Stimulated activated naive CD8-positive, alpha-beta T cell treated with anti-CD3 and anti-CD28 coated beads, Interleukin-15, Interleukin-2, amounts not matched to agents 100 ng/mL and 50 ng/mL, for 24 hours (primary cell): Measurements from ENCODE around the gene GPS2.

Source experiments
- H3K27ac Mint-ChIP-seq: one replicate; pipeline ENCODE4 v1.8.0; 2021; ENCODE audit warnings: mild to moderate bottlenecking, mixed read lengths
- H3K27me3 Mint-ChIP-seq: one replicate; pipeline ENCODE4 v1.8.0; 2021; ENCODE audit warnings: mixed read lengths
- H3K36me3 Mint-ChIP-seq: one replicate; pipeline ENCODE4 v1.8.0; 2021; ENCODE audit warnings: low read depth, mixed read lengths
- H3K4me1 Mint-ChIP-seq: one replicate; pipeline ENCODE4 v1.8.0; 2021; ENCODE audit warnings: low read depth, mixed read lengths
- H3K4me3 Mint-ChIP-seq: one replicate; pipeline ENCODE4 v1.8.0; 2021; ENCODE audit warnings: mild to moderate bottlenecking, mixed read lengths
- H3K9me3 Mint-ChIP-seq: one replicate; pipeline ENCODE4 v1.8.0; 2021; ENCODE audit warnings: mixed read lengths

GPS2 gene

GRCh38 chr17:7313890-7314718 is 1.1 kb downstream of the GPS2 start:
- peaks cover 60% of the 10 kb centered on the region for H3K4me1 Mint-ChIP-seq
- H3K4me3 Mint-ChIP-seq: peak overlapping the region; percentile 93
- H3K27me3 Mint-ChIP-seq: no peaks in the 10 kb centered on the region
- H3K27ac Mint-ChIP-seq: peak overlapping the region; percentile 92
- no peaks in the 10 kb centered on the region for H3K9me3 Mint-ChIP-seq
- H3K36me3 Mint-ChIP-seq: peaks cover 77% of the 10 kb centered on the region

GRCh38 chr17:7313088-7313889 is 1.9 kb downstream of the GPS2 start:
- Mint-ChIP-seq H3K4me1 (peaks cover 65% of the 10 kb centered on the region), H3K9me3 (no peaks in the 10 kb centered on the region), H3K4me3 (peak overlapping the region; percentile 93), H3K27ac (peak overlapping the region; percentile 92), H3K36me3 (peaks cover 79% of the 10 kb centered on the region), H3K27me3 (no peaks in the 10 kb centered on the region)

GRCh38 chr17:7312432-7313087 is 2.6 kb downstream of the GPS2 start:
- peaks cover 65% of the 10 kb centered on the region for H3K4me1 Mint-ChIP-seq

GRCh38 chr17:7311110-7311705 is 4.0 kb downstream of the GPS2 start:
- Mint-ChIP-seq H3K27me3 (no peaks in the 10 kb centered on the region), H3K27ac (peak overlapping the region; percentile 100), H3K36me3 (peaks cover 69% of the 10 kb centered on the region), H3K4me1 (peaks cover 72% of the 10 kb centered on the region), H3K9me3 (no peaks in the 10 kb centered on the region), H3K4me3 (peak overlapping the region; percentile 98)

More at GRCh38 chr17:7312432-7313087, 2.6 kb downstream of the GPS2 start:
- Mint-ChIP-seq H3K4me3 (peak overlapping the region; percentile 93), H3K9me3 (no peaks in the 10 kb centered on the region), H3K36me3 (peaks cover 72% of the 10 kb centered on the region), H3K27me3 (no peaks in the 10 kb centered on the region), H3K27ac (peak overlapping the region; percentile 83)

DNA sequence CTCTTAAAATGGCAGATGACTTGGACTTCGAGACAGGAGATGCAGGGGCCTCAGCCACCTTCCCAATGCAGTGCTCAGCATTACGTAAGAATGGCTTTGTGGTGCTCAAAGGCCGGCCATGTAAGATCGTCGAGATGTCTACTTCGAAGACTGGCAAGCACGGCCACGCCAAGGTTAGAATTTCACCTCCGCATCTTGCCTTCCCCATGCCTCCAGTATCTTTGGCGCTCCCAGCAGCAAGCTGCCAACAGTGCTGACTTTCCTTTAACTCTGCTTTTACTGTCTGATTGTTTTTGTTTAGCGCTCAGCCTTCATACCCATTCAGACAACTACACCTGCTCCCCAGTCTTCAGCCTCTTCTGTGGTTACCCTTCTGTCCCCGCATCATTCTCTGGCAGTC is 5.5 kb downstream of the GPS2 start:
- no peaks in the 10 kb centered on the region for H3K9me3 Mint-ChIP-seq
- peak overlapping the region; percentile 98 for H3K4me3 Mint-ChIP-seq
- H3K36me3 Mint-ChIP-seq: peaks cover 68% of the 10 kb centered on the region
- H3K27me3 Mint-ChIP-seq: no peaks in the 10 kb centered on the region
- H3K27ac Mint-ChIP-seq: peak overlapping the region; percentile 100
- H3K4me1 Mint-ChIP-seq: peaks cover 70% of the 10 kb centered on the region

DNA sequence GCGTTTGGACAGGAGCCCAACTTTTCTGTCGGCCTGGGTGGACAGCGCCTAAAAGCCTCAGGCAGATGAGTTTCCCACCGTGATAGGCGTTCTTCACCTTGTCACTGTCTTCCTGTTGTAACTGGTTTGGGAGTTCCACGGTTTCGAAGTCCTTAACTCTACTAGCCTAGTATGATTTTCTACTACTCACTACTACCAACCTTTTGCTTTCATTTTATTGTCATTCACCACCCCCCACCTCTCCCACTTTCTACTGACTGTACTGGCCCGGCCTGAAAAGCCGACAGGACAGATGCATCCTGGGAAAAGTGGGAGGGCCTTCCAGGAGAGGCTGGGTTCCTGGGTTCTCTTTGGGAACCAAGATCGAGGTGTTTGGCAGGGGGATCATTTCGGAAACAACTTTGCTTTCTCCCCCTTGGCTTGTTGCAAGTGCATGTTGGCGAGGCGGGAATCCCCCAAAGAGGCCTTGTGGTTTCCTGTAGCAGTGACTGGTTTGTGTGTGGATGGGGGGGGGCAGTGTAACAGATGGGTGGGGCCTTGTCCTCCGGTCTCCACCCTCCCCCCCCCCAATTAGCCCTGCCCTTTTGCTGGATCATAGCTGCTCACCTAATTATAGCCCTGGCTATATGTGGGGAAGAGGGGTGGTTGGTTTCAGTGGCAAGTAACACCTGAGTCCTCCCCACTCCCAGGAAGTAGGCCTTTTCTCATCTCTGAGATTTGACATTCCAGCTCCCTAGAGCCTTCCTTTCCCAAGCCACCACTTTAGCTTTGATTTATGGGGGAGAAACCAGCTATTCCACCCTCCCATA is 6.3 kb downstream of the GPS2 start:
- peak overlapping the region; percentile 100 for H3K27ac Mint-ChIP-seq
- no peaks in the 10 kb centered on the region for H3K9me3 Mint-ChIP-seq
- peaks cover 62% of the 10 kb centered on the region for H3K4me1 Mint-ChIP-seq
- peak overlapping the region; percentile 98 for H3K4me3 Mint-ChIP-seq
- peaks cover 60% of the 10 kb centered on the region for H3K36me3 Mint-ChIP-seq
- H3K27me3 Mint-ChIP-seq: no peaks in the 10 kb centered on the region

- Mint-ChIP-seq H3K4me1 (peaks cover 53% of the 10 kb centered on the region), H3K27ac (peak overlapping the region; percentile 100), H3K36me3 (peaks cover 51% of the 10 kb centered on the region), H3K9me3 (no peaks in the 10 kb centered on the region), H3K27me3 (no peaks in the 10 kb centered on the region), H3K4me3 (peak overlapping the region; percentile 98)
Observed at GRCh38 chr17:7307686-7308624, 7.2 kb downstream of the GPS2 start.

GRCh38 chr17:7306911-7307685 is 8.1 kb downstream of the GPS2 start, which contains the start of gene EIF5A:
Gene EIF5A, plus strand, starts transcription at chr17:7307628. Its CDS starts 2,008 bp downstream, at chr17:7309636.
- H3K4me1 Mint-ChIP-seq: peaks cover 45% of the 10 kb centered on the region
- peaks cover under 1% of the 10 kb centered on the region for H3K27me3 Mint-ChIP-seq
- peak within 1 kb of the TSS; percentile 98 for H3K4me3 Mint-ChIP-seq
- no peaks in the 10 kb centered on the region for H3K9me3 Mint-ChIP-seq
- H3K36me3 Mint-ChIP-seq: peaks cover 43% of the 10 kb centered on the region
- peak within 1 kb of the TSS; percentile 100 for H3K27ac Mint-ChIP-seq

DNA sequence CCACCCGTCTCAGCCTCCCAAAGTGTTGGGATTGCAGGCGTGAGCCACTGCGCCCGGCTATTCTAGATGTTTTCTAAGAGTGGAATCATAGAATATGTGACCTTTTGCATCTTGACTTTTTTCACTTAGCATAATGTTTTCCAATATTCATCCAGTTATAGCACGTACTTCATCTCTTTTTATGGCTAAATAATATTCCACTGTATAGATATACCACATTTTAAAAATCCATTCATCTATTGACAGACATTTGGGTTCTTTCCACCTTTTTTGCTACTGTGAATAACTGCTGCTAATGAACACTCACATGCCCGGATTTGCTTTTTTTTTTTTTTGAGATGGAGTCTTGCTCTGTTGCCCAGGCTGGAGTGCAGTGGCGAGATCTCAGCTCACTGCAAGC is 11.0 kb downstream of the GPS2 start:
- Mint-ChIP-seq H3K27me3 (peaks cover 4% of the 10 kb centered on the region), H3K4me3 (no peak overlapping the region), H3K36me3 (peaks cover 14% of the 10 kb centered on the region), H3K4me1 (peaks cover 17% of the 10 kb centered on the region), H3K27ac (no peak overlapping the region), H3K9me3 (no peaks in the 10 kb centered on the region)

DNA sequence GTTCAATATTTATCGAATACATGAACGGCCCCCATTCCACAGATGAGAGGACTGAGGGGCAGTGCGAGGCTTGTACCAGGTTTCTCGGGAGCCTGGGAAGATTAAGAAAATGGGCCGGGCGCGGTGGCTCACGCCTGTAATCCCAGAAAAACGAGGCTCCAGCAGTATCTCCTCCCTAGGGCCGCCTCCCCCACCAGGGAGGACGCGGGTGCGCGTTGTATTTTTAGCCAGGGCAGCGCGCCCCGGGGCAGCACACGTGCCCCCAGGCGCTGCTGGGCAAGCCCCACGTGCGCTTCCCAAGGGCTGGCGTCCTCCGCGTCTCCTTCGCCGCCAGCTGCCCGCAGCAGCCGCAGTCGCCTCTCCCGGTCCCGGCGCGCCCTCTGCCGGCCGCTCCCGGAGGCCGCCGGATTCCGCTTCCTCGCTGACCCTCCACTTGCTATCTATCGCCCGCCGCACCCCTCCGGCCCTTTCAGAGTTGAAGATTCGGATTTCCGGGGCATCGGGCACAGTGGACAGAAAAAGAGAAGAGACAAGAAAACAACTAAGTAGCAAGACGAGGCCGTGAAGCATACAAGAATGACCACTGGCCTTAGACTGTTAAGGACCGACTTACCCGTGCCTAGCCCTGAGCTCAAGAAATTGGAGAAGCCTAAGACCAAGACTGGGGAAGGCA is 18.8 kb downstream of the GPS2 start:
- Mint-ChIP-seq H3K36me3 (no peaks in the 10 kb centered on the region), H3K27ac (no peak overlapping the region), H3K4me1 (peaks cover 25% of the 10 kb centered on the region), H3K9me3 (no peaks in the 10 kb centered on the region), H3K27me3 (peaks cover 31% of the 10 kb centered on the region), H3K4me3 (peak overlapping the region; percentile 45)

GRCh38 chr17:7295230-7296180 is 19.7 kb downstream of the GPS2 start:
- Mint-ChIP-seq H3K27me3 (peaks cover 31% of the 10 kb centered on the region), H3K4me1 (peaks cover 25% of the 10 kb centered on the region), H3K36me3 (no peaks in the 10 kb centered on the region), H3K27ac (no peak overlapping the region), H3K9me3 (no peaks in the 10 kb centered on the region), H3K4me3 (peak overlapping the region; percentile 73)
